Erythroblast (primary cell): Measurements from ENCODE around the gene ABHD1.

Experiments used
- GATA1 ChIP-seq: IDR thresholded peaks from 2 replicates; pipeline ENCODE4 v1.6.1; 2011; ENCODE audit warnings: low read depth, mild to moderate bottlenecking, control low read depth, low read length, moderate library complexity
- POLR2A ChIP-seq: IDR thresholded peaks from 2 replicates; pipeline ENCODE4 v1.6.1; 2011; ENCODE audit warnings: mild to moderate bottlenecking, low read length

DNA sequence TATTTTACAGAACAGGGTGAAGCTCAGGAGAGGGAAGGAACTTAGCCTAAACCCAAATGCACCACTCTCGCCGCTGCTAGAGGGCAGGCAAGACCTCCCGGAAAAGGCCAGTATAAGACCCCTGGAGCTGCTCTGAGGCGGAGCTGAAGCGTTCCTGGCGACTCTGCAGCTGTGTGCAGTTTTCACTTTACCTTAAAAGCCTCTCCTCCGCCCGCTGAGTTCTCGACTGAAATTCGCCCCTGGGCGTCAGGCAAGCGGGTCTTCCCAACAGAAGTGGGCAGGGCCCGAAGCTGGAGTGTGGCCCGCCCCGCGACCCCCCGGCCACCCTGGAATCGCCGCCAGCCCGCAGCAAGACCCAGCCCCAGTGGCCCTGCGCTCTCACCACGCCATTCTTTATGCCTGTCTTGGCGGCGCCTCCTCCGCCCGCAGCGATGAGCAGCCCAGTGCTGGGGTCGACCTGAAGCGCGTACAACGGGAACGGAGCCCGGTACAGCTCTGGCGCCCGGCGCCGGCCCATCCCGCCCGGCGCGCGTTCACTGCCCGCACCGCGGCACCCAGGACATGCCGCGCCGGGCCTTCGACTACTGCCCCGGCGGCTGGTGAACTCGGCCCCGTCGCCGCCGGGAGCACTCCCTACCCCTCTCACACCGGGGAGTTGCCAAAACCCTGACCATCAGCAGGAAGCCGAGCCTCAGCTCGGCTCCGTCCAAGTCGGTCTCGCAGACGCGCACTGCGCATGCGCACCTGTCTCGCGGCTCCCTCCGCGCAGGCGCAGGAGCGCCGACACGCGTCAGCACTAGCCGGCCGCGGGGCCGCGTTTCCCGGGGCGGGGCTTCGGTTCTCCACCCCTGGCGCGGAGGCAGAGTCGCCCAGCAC lies 10.5 kb downstream of the ABHD1 start, which contains the start of gene PREB:
- TF ChIP-seq POLR2A (peak; percentile 86), GATA1 (no peak)
